Smooth muscle cell of the brain vasculature (primary cell): ENCODE results near the gene HMOX2.

Experiments
- DNase-seq: peaks from one replicate; pipeline ENCODE4 v3.0.0-alpha.2; 2012; ENCODE audit warnings: low read depth, low spot score

Gene HMOX2

GRCh38 chr16:4505356-4506147 is 29.4 kb downstream of the HMOX2 start:
- no peak for DNase-seq

- DNase-seq: no peak
Measured at GRCh38 chr16:4506450-4506849, 30.3 kb downstream of the HMOX2 start.

GRCh38 chr16:4507588-4508345 is 31.6 kb downstream of the HMOX2 start:
- DNase-seq: no peak

- DNase-seq: no peak
Measured at GRCh38 chr16:4508806-4509205, 32.6 kb downstream of the HMOX2 start.

- DNase-seq: no peak
Measured at GRCh38 chr16:4509420-4509819, 33.2 kb downstream of the HMOX2 start.

DNA sequence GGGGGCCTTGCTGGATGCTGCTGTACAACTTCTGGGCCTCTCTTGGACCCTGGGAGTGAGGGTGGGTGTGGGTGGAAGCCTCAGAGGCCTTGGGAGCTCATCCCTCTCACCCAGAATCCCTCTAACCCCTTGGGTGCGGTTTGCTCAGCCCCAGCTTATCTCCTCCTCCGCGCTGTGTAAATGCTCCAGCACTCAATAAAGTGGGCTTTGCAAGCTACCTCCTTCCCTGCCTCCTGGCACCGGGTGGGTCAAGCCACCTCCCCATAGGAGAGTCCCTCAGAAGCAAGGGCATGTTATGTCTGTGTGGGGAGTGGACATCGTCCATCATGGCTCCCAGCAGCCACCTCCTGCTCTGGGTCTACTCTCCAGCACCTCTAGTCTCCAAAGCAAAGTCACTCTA is 33.9 kb downstream of the HMOX2 start:
- no peak for DNase-seq

GRCh38 chr16:4510747-4511426 is 34.7 kb downstream of the HMOX2 start:
- no peak for DNase-seq

DNA sequence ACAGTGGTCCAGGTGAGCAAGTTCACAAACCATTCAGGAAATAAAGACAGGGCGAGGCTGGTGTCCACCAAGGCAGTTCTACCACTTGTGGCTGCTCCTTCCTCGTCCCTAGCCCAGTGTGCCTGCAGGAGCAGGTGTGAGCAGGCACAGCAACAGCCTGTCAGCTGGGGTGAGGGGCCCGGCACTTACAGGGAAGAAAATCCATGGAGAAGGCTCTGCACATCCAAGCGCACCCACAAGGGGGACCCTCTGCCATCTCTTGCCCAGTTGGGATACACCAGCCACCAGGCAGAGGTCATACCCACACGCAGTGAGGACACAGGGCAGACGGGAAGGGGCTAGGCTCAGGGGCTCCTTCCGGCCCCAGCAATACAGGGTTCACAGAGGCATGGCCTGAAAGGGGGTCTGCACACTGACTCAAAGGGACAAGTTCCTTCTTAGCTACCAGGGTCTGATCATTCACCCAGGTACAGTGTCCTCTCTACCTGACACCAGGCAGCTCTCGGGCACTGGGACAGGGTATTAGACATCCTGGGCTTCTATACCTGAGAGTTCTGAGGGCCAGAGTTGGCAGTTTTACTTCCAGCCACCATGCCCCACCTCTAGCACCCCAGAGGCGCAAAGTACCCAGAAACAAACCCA is 35.4 kb downstream of the HMOX2 start:
- DNase-seq: no peak

DNA sequence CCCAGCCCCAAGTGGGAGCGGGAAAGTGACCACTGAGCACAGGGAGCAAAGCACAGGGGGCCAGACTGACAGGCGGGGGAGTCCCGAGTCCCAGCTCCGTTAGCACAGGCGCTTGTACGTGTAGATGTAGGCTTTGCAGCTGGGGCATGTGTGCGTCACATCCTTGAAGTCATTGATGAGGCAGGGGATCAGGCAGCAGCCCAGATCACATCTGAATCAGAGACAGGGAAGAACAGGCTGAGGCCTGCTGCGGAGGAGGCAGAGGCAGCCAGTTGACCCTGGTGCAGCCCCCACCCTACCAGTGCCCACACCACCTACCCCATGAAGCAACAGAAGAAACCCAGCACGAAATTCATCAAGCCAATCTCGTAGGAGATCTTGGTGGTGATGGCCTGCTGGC is 36.3 kb downstream of the HMOX2 start:
- DNase-seq: no peak

GRCh38 chr16:4513086-4513860 is 37.1 kb downstream of the HMOX2 start:
- DNase-seq: no peak

GRCh38 chr16:4513881-4514280 is 37.7 kb downstream of the HMOX2 start:
- no peak for DNase-seq

DNA sequence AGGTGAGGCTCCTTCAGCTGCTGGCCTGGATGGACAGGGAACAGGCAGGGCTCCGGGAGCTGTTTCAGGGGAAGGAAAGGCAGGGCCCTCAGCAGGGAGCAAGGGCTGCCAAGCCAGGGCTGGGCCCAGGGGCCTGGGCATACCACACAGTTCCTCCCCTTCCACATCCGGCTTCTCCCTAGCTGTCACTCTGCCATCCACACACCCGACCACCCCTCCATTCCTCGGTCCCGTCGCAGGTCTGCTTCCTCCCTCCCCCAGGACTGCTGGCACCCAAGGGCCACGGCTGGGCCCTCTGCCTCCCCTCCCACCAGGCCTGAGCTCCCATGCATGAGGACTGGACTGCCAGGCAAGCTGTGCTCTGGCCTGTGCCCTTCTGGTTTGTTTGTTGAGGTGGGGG is 38.4 kb downstream of the HMOX2 start:
- DNase-seq: no peak

GRCh38 chr16:4515611-4516233 is 39.5 kb downstream of the HMOX2 start:
- DNase-seq: no peak

- DNase-seq: no peak
Measured at GRCh38 chr16:4517812-4518680, 41.8 kb downstream of the HMOX2 start.

- DNase-seq: no peak
Measured at GRCh38 chr16:4519274-4520058, 43.3 kb downstream of the HMOX2 start.

DNA sequence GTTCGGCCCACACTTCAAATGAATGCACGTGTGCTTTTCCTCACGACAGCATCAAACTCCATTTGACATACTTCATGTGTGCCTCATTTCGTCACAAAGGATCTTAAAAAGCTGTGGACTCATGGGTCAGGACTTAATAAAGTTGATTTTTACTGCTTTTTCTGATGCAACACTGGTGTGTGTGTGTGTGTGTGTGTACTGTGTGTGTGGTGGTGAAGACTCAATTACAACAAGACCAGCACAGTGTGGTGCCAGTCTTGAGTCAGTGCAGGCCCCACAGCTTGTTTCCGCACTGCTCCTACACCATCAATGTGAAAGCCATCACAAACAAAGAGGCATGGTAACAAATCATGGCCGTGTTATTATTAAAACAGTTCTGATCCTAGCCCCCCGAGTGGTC is 44.7 kb downstream of the HMOX2 start:
- DNase-seq: no peak

GRCh38 chr16:4522051-4522581 is 45.9 kb downstream of the HMOX2 start:
- no peak for DNase-seq

DNA sequence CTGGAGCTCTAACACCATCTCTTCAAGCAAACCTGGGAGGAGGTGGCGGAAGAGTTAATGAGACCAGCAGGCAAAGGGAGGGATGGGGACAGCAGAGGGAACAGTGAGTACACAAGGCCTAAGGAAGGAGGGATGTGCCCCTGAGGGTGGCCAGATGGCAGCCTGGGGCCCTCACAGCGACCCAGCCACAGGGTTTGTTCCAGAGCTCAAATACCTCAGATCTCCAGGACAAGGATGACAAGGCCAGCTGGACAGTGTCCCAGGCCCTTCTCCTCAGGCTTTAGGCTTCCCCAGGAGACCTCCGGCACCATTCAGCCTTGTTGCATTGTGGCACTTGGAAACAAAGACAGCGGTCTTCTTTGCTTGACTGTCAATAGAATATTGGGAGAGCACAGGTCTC is 47.5 kb downstream of the HMOX2 start:
- no peak for DNase-seq

- DNase-seq: no peak
Measured at GRCh38 chr16:4524571-4524970, 48.4 kb downstream of the HMOX2 start.
